PC-9 (cell line): ENCODE measurements around the gene NRG3.

Experiments
- EZH2 ChIP-seq: fragments of 200-600 bp; sonication (generic); IDR thresholded peaks from 2 replicates; pipeline ENCODE4 v1.8.0; 2017; ENCODE audit warnings: antibody characterized with exemption, low read depth
- TF ChIP-seq, protein P1 (sequence below): fragments of 200-600 bp; sonication (generic); conservative IDR thresholded peaks from 2 replicates; pipeline ENCODE4 v1.6.1; 2017; ENCODE audit warnings: mixed run types, antibody characterized with exemption, mild to moderate bottlenecking, moderate library complexity

DNA sequence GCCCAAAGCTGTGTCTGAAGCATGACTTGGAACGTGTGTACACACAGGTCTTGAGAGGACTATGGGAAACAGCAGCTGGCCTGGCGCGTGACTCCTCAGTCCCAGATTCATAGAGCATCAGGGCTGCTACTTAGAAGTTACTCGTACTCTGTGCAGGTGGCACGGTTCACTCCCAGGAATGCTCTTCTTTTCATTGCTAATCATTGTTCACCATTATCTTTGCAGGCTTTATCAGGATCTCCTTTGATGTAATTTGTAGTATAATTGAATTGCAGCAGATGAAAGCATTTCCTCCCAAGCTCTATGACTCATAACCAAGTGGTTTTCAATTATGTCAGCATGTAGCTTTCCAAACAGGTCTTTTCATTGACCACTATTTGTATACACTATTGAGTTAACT, 938.9 kb downstream of the NRG3 start:
- TF ChIP-seq, protein P1, sequence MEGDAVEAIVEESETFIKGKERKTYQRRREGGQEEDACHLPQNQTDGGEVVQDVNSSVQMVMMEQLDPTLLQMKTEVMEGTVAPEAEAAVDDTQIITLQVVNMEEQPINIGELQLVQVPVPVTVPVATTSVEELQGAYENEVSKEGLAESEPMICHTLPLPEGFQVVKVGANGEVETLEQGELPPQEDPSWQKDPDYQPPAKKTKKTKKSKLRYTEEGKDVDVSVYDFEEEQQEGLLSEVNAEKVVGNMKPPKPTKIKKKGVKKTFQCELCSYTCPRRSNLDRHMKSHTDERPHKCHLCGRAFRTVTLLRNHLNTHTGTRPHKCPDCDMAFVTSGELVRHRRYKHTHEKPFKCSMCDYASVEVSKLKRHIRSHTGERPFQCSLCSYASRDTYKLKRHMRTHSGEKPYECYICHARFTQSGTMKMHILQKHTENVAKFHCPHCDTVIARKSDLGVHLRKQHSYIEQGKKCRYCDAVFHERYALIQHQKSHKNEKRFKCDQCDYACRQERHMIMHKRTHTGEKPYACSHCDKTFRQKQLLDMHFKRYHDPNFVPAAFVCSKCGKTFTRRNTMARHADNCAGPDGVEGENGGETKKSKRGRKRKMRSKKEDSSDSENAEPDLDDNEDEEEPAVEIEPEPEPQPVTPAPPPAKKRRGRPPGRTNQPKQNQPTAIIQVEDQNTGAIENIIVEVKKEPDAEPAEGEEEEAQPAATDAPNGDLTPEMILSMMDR, result no peak
- TF ChIP-seq EZH2, result no peak
